Activated CD4-positive, alpha-beta T cell treated with anti-CD3 and anti-CD28 coated beads, Interleukin-2, amount 50 U/mL, for 48 hours (primary cell): ENCODE data around the gene PDILT.
"Not testable (repeated sequence)": the region's sequence is repeated elsewhere in the genome, so short reads cannot be mapped to it uniquely, and the experiment has no call there.

Experiments used
- DNase-seq, 2 experiments: peaks; one replicate each; pipeline ENCODE4 v3.0.0-alpha.2; 2020

Gene PDILT, protein sequence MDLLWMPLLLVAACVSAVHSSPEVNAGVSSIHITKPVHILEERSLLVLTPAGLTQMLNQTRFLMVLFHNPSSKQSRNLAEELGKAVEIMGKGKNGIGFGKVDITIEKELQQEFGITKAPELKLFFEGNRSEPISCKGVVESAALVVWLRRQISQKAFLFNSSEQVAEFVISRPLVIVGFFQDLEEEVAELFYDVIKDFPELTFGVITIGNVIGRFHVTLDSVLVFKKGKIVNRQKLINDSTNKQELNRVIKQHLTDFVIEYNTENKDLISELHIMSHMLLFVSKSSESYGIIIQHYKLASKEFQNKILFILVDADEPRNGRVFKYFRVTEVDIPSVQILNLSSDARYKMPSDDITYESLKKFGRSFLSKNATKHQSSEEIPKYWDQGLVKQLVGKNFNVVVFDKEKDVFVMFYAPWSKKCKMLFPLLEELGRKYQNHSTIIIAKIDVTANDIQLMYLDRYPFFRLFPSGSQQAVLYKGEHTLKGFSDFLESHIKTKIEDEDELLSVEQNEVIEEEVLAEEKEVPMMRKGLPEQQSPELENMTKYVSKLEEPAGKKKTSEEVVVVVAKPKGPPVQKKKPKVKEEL

GRCh38 chr16:20404637-20405036, at the start of gene PDILT:
PDILT (minus strand) TSS chr16:20404737; CDS start chr16:20399300, 5,437 bp downstream.
- DNase-seq: no peak

DNA sequence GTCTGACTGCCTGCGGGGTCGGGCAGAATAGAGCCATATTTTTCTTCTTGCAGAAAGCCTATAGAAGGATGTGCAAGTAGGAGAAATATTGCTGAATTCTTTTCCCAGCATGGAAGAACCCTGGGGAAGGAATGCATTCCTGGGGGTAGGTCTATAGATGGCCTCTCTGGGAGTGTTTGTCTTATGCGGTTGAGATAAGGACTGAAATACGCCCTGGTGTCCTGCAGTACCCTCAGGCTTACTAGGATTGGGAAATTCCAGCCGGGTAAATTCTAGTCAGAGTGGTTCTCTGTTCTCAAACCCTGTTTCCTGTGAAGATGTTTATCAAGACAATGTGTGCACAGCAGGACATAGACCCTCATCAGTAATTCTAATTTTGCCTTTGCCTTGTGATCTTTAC, 49.1 kb upstream of the PDILT start:
- DNase-seq: not testable (repeated sequence)

- not testable (repeated sequence) for DNase-seq
Observed at GRCh38 chr16:20451364-20451763, 46.8 kb upstream of the PDILT start, which contains the start of gene ACSM2A. ACSM2A (plus strand) TSS chr16:20451521; CDS start chr16:20460115, 8,594 bp downstream.

GRCh38 chr16:20446652-20447393, 42.3 kb upstream of the PDILT start:
- DNase-seq: not testable (repeated sequence)

- not testable (repeated sequence) for DNase-seq
Observed at GRCh38 chr16:20441859-20442258, 37.3 kb upstream of the PDILT start.

- no peak for DNase-seq
Observed at GRCh38 chr16:20441191-20441590, 36.7 kb upstream of the PDILT start.

GRCh38 chr16:20440731-20441130, 36.2 kb upstream of the PDILT start:
- not testable (repeated sequence) for DNase-seq

DNA sequence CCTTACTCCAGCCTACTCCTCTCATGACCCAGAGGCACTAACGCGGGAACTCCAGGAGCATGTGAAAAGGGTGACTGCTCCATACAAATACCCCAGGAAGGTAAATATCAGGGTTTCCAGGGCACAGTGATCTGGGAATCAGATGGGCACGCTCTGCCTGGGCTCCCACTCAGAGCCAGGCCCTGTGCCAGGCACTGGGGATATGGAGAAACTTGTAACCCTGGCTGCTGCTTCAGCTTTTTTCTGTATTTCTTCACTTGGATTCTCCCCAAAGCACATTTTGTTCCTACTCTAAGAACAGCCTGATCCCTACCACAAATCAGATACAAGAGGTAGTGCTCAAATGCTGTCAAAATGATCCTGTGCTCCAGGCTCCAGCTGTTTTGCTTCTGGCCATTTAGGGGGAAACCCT, 35.3 kb upstream of the PDILT start:
- not testable (repeated sequence) for DNase-seq

DNA sequence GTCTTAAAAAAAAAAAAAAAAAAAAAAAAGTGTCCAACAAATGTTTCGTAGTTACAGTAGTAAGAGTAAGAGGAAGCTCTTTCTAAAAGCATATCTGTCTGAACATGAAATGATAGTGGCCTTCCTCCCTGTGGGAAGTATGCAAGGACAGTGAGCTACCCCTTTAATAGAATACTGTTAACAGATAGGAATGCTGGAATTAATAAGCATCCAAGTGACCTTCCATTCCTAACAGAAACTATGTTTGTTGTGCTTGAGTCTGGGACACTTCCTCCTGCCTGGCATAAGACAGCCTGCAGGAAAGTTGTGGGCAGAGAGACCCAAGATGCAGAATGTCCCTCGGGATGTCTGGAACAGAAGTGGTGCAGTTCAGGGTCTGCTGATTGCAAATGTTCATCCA, 34.4 kb upstream of the PDILT start:
- not testable (repeated sequence) for DNase-seq

DNA sequence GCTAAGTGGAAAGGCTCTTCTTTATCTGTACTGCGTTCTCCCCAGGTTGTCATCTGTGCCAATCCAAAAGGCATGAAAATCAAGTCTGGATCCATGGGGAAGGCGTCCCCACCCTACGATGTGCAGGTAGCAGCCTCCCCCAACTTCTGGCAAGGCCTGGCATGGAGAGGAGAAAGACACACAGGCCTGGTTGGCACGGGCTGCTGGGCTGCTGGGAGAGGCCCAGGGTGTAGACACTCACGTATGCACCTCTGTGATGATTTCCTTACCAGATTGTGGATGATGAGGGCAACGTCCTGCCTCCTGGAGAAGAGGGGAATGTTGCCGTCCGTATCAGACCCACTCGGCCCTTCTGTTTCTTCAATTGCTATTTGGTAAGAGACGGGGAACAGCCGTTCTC, 26.4 kb upstream of the PDILT start:
- no peak for DNase-seq

DNA sequence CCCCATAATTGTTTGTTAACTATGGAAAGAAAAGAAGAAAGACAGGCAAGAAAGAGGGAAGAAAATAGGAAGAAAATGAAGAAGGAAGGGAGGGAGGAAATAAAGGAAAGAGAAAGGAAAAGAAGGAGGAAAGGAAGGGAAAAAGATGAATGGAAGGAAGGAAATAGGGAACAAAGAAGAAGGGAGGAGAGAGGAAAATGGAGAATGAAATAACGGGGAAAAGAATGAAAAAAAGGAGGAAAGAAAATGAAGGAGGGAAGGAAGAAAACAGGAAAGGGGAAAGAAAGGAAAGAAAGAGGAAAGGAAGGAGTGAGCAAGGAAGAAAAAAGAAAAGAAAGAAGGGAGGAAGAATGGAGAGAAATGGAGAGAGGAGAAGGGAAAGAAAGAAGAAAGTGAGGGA, 25.9 kb upstream of the PDILT start:
- not testable (repeated sequence) for DNase-seq

GRCh38 chr16:20429499-20429898, 25.0 kb upstream of the PDILT start:
- DNase-seq: not testable (repeated sequence)

- not testable (repeated sequence) for DNase-seq
Observed at GRCh38 chr16:20427401-20427797, 22.9 kb upstream of the PDILT start.

- DNase-seq: no peak
Observed at GRCh38 chr16:20424129-20424866, 19.8 kb upstream of the PDILT start.

DNA sequence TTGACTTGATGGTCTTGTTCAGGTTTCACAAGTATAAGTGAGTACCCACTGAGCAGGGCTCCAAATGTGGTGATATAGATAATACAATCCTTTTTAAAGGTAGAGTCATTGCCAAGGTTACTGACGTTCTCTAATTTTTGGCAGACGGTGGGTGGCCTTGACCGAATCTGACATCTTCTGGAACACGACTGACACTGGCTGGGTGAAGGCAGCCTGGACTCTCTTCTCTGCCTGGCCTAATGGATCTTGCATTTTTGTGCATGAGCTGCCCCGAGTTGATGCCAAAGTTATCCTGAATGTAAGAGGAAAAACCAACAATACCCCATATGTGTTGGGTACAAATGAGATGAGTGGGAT, 19.2 kb upstream of the PDILT start:
- DNase-seq: not testable (repeated sequence)

DNA sequence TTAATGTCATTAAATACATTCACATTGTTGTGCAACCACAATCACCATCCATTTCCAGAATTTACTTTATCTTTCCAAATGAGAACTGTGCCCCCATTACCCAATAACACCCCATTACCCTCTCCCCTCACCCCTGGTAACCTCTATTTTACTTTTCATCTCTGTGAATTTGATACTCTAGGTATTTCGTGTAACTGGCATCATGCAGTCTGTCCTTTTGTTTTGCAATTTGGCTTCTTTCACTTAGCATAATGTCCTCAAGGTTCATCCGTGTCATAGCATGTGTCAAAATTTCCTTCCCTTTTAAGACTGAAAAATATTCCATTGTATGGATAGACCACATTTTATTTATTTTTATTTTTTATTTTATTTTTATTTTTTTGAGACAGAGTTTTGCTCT, 17.2 kb upstream of the PDILT start:
- DNase-seq: not testable (repeated sequence)

DNA sequence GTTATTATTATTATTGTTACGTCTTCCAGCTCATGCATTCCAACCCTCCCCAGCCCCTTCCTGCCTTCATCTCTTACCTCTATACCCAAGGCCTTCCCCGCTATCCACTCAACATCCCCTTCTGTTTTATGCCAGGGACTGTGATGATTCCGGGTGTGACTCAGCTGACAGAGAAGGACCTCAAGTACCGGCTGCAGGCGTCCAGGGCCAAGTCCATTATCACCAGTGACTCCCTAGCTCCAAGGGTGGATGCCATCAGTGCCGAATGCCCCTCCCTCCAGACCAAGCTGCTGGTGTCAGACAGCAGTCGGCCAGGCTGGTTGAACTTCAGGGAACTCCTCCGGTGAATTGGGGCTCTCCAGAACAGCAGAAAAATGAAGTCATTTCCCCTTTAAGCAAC, 14.6 kb upstream of the PDILT start:
- DNase-seq: not testable (repeated sequence)

GRCh38 chr16:20415541-20415940, 11.0 kb upstream of the PDILT start:
- no peak for DNase-seq

- no peak for DNase-seq
Observed at GRCh38 chr16:20411055-20411454, 6.5 kb upstream of the PDILT start.

DNA sequence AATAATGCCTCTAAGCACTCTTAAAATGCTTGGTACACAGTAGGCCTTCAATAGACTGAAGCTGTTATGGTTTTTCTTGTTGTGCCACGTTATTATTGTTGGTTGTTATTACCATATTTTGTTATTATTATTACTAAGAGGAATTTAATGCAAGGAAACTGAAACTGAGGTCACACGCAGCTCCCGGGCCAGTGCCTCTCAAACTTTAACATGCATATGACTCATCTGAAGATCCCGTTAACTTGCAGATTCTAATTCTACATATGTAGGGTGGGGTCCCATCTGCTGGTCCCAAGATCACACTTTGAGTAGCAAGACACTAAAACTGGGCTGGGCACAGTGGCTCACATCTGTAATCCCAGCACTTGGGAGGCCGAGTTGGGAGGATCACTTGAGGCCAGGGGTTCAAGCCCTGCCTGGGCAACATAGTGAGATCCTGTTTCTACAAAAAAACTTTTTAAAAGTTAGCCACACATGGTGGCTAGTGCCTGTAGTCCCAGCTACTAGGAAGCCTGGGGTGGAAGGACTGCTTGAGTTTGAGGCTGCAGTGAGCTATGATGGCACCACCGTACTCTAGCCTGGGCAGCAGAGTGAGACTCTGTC, 5.7 kb upstream of the PDILT start:
- no peak for DNase-seq

GRCh38 chr16:20409398-20410120, 5.0 kb upstream of the PDILT start, which contains the start of gene ACSM5:
ACSM5 (plus strand) TSS chr16:20409534; CDS start chr16:20411485, 1,951 bp downstream.
- no peak for DNase-seq

DNA sequence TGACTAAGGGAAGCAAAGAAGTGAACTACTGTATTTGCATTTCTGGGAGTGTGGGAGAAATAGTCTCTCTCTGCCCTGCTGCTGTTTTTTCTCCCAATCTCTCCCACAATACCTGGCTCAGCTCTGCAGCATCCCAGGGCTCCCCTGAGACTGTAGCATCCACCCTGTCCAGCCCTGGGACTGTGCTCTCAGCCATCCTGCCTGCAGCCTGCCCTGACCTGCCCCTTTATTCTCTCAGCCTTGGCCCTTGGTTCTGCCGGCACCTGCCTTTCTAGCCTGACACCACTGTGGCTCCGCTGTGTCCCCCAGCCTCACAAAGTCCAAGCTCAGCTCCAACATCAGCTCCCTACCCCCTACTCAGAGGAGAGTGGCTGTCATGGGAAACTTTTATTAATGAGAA, 1.9 kb downstream of the PDILT start:
- DNase-seq: no peak
